Tracheal epithelial cell (primary cell): ENCODE results near the gene BRCC3. TPM values are rescaled to one million over a fixed set of nuclear protein-coding genes. Genes with fewer than 3 reads are reported as not detected.

ENCODE experiments used
- total RNA-seq: library from RNA; depleted of rRNA; stranded (reverse); fragments of >200 nt; gene quantifications from 2 replicates; pipeline ENCODE4 v1.2.1, GENCODE V29; 2014

The BRCC3 gene
- 10.0 and 10.6 TPM in 2 replicates for total RNA-seq

DNA sequence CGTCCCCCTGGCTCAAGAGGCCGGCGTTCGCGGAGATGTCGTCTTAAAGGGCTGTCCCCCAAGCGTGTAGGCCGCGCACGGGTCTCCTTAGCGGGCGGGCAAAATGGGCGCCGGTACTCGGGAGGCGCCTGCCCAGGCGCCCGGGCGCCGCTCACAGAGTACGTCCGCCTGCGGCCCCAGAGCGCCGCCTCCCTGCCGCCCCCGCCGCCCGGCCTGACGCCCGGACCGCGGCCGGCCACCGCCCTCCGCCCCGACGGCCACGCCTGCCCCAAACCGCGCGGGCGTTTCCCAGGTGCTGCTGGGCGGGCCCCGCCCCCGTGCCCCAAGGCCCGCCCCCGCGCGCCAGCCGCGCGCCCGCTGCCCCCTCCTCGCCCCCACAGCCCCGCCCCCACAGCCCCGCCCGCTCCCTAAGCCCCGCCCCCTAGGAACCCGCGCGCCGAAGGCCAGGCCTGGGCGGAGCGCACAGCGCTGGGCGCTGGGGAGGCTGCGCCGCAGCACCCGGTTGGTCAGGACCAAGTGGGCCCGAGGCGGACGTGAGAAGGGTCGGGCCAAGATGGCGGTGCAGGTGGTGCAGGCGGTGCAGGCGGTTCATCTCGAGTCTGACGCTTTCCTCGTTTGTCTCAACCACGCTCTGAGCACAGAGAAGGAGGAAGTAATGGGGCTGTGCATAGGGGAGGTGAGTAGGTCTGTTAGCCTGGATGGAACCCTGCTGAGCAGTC lies at the start of gene BRCC3, which contains the start of the genes CMC4 and MTCP1:
TSS of gene BRCC3 (plus strand) at position 534 of the 719 bp plus-strand sequence. CDS start at position 554, 20 bp downstream.
TSS of gene CMC4 (minus strand) at position 162 of the 719 bp plus-strand sequence. CDS start 7,113 bp downstream, outside the sequence.
TSS of gene MTCP1 (minus strand) at position 162 of the 719 bp plus-strand sequence. CDS start 5,126 bp downstream, outside the sequence.

GRCh38 chrX:155022585-155022984 lies 48.7 kb upstream of the BRCC3 start, which contains the start of gene F8:
Gene F8, minus strand, starts transcription at chrX:155022723. Its CDS starts 171 bp downstream, at chrX:155022552.

GRCh38 chrX:155026727-155027508 lies 44.4 kb upstream of the BRCC3 start, which contains the start of gene FUNDC2:
Gene FUNDC2, plus strand, starts transcription at chrX:155026844. Its CDS starts 95 bp downstream, at chrX:155026939.

Other genes with a start within 250 kb of the BRCC3 start
- not detected in 2 replicates for gene SMIM9, start 236.8 kb upstream of the BRCC3 start, total RNA-seq
- 3.9 TPM in 1 of 2 replicates, not detected in the other for gene F8A1, start 185.2 kb upstream of the BRCC3 start, total RNA-seq
- 0.64 and 1.4 TPM in 2 replicates for gene F8, start 48.8 kb upstream of the BRCC3 start, total RNA-seq
- gene FUNDC2, start 44.7 kb upstream of the BRCC3 start, total RNA-seq = 42.4 and 60.7 TPM in 2 replicates
- 11.1 and 15.8 TPM in 2 replicates for gene CMC4, start 372 bp upstream of the BRCC3 start, total RNA-seq
- gene MTCP1, start 372 bp upstream of the BRCC3 start, total RNA-seq = 1.9 and 7.2 TPM in 2 replicates
- 58.8 and 76.5 TPM in 2 replicates for gene VBP1, start 145.0 kb downstream of the BRCC3 start, total RNA-seq
- under 0.01 and 0.21 TPM in 2 replicates for gene RAB39B, start 193.0 kb downstream of the BRCC3 start, total RNA-seq